Muscle layer of duodenum (tissue), 2 donors: ENCODE results near the gene FNBP1.
A peak's percentile ranks its signal among the peaks of the same experiment; 100 is the strongest.
"Not testable (repeated sequence)": the region's sequence is repeated elsewhere in the genome, so short reads cannot be mapped to it uniquely, and the experiment has no call there.

ENCODE experiments used
- H3K27ac ChIP-seq: one replicate; pipeline ENCODE4 v1.7.0; 2013; ENCODE audit warnings: mild to moderate bottlenecking, low read length
- H3K27me3 ChIP-seq: one replicate; pipeline ENCODE4 v1.7.0; 2013; ENCODE audit warnings: low read depth, mild to moderate bottlenecking, control low read depth, low read length
- H3K36me3 ChIP-seq, 2 donors: one replicate each; pipeline ENCODE4 v1.7.0; 2013; ENCODE audit warnings: low read length in 2 of 2, control low read depth in 1 of 2, mild to moderate bottlenecking in 1 of 2; ENCODE audit not compliant: insufficient read depth in 2 of 2, control insufficient read depth in 1 of 2
- H3K4me1 ChIP-seq, 2 donors: one replicate each; pipeline ENCODE4 v1.7.0; 2013; ENCODE audit warnings: low read length in 2 of 2, mild to moderate bottlenecking in 2 of 2, control low read depth in 1 of 2, moderate library complexity in 1 of 2; ENCODE audit not compliant: insufficient read depth in 2 of 2, control insufficient read depth in 1 of 2
- H3K4me3 ChIP-seq, 2 donors: one replicate each; pipeline ENCODE4 v1.7.0; 2013; ENCODE audit warnings: low read length in 2 of 2, low read depth in 1 of 2, mild to moderate bottlenecking in 1 of 2
- H3K9me3 ChIP-seq, 2 donors: one replicate each; pipeline ENCODE4 v1.7.0; 2013; ENCODE audit warnings: low read length in 2 of 2, control low read depth in 1 of 2, mild to moderate bottlenecking in 1 of 2; ENCODE audit not compliant: control insufficient read depth in 1 of 2
- donor health status: healthy.

FNBP1 gene

DNA sequence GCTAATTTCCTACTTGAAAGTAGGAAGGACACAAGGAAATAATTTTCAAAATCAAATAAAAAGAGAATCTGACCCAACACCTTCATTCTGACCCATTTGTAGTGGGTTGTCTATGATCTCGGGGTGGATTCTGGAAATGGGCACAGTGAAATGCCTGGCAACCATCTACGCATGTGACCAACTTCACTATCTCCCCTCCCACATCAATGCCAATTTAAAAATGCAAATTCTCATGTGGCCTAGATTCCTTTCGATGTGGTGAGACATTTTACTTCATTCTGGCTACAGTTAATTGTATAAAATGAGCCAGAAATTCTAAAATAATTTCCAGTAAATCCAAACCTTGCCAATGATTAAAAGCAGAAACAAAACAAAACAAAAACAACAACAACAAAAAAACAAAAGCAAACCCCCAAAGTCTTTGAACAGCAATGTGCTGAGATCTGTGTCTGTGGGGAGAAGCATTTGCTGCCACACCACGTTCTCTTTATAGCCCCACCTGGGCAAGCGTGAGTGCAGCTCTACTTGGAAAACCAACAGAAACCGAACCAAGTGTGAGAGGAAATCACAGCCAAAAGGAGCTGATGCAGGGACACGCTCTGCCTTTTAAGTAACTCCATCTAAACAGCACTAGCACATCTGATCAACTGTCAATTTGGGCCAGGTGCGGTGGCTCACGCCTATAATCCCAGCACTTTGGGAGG is 148.7 kb downstream of the FNBP1 start:
- H3K9me3 ChIP-seq = no peaks in the 10 kb centered on the region
- H3K27ac ChIP-seq = no peak overlapping the region
- peaks cover 8 to 12% of the 10 kb centered on the region in 2 donors for H3K4me1 ChIP-seq
- no peak overlapping the region for H3K4me3 ChIP-seq
- H3K27me3 ChIP-seq = no peaks in the 10 kb centered on the region
- H3K36me3 ChIP-seq = peaks cover 0 to 36% of the 10 kb centered on the region in 2 donors

DNA sequence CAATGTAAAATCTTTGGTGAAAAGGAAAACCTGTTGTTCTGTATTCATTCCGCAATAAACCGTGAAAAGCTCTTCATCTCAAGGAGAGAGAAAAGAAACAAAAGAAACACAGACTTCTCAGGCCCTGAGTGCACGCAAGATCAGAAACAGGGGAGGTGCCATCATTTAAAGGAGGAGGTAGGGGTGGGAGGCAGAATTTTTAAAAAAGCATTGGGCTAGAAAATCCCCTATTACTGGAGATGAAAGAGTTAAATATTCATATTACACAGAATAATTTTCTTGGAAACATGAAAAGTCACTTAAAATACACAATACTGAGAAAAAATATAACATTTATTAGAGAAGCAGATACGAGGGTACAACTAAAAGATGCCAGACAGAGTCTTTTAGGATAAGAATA is 151.4 kb downstream of the FNBP1 start:
- H3K9me3 ChIP-seq = no peaks in the 10 kb centered on the region
- peak overlapping the region; percentile 83 for H3K27ac ChIP-seq
- H3K4me3 ChIP-seq = peak overlapping the region in 1 of 2 donors; percentile 18
- peaks cover 0 to 24% of the 10 kb centered on the region in 2 donors for H3K36me3 ChIP-seq
- no peaks in the 10 kb centered on the region for H3K27me3 ChIP-seq
- H3K4me1 ChIP-seq = peaks cover 8 to 19% of the 10 kb centered on the region in 2 donors

GRCh38 chr9:129890718-129891299 is 152.2 kb downstream of the FNBP1 start:
- H3K27ac ChIP-seq, H3K4me3 ChIP-seq, H3K27me3 ChIP-seq, H3K9me3 ChIP-seq: not testable (repeated sequence)
- H3K36me3 ChIP-seq = peaks cover 0 to 17% of the 10 kb centered on the region in 2 donors
- peaks cover 8 to 26% of the 10 kb centered on the region in 2 donors for H3K4me1 ChIP-seq

- Histone ChIP-seq H3K27ac (peak overlapping the region; percentile 45), H3K4me3 (no peak overlapping the region), H3K27me3 (no peaks in the 10 kb centered on the region), H3K36me3 (peaks cover 0 to 16% of the 10 kb centered on the region in 2 donors), H3K9me3 (no peaks in the 10 kb centered on the region), H3K4me1 (peaks cover 11 to 31% of the 10 kb centered on the region in 2 donors)
These were observed 152.9 kb downstream of the FNBP1 start for GRCh38 chr9:129889941-129890717.

GRCh38 chr9:129889122-129889940 is 153.7 kb downstream of the FNBP1 start:
- Histone ChIP-seq H3K4me1 (peaks cover 18 to 39% of the 10 kb centered on the region in 2 donors), H3K36me3 (peaks cover 0 to 13% of the 10 kb centered on the region in 2 donors), H3K4me3 (no peak overlapping the region), H3K9me3 (no peaks in the 10 kb centered on the region), H3K27me3 (no peaks in the 10 kb centered on the region), H3K27ac (peak overlapping the region; percentile 45)

DNA sequence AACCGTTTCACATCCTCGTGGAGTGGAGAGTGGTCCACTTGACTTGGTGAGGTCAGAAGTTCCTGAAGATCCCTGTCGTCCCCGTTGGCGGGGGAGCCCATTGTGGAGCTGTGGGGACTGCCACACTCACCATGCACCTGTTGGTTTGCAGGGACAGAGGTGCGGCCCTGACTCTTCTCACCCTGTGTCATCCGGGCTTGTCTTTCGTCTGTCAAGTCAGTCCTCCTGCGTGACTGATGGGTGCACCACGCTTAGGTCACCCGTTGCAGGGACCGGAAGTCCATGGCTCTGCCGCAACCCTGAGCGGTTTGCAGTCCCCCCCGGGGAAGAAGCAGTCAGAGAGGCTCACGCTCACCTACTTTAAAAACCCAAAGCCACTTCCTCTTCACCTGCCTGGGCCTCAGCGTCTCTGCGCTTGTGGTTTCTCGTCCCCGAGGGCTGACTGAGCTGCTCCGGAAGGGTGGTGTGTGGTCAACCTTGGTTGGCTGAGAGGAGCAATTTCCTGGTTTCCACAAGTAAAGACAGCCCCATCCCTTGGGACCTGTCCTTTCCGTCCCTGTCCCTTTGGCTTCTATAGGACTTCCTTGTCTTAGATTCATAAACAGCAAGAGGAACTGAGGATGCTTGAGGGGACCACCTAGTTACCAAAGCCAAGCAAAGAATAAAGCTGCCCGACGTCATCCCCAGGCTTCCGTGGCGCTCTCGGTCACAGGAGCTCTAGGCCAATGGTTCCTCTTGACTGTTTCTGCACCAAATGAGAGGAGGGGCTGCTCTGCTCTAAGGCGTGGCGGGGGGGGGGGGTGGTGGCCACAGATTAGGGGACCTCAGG is 154.5 kb downstream of the FNBP1 start:
- H3K27ac ChIP-seq = peak overlapping the region; percentile 71
- H3K27me3 ChIP-seq = no peaks in the 10 kb centered on the region
- H3K9me3 ChIP-seq = no peaks in the 10 kb centered on the region
- H3K36me3 ChIP-seq = peaks cover 0 to 11% of the 10 kb centered on the region in 2 donors
- H3K4me3 ChIP-seq = peak overlapping the region; percentile 4 to 6
- H3K4me1 ChIP-seq = peaks cover 22 to 46% of the 10 kb centered on the region in 2 donors

DNA sequence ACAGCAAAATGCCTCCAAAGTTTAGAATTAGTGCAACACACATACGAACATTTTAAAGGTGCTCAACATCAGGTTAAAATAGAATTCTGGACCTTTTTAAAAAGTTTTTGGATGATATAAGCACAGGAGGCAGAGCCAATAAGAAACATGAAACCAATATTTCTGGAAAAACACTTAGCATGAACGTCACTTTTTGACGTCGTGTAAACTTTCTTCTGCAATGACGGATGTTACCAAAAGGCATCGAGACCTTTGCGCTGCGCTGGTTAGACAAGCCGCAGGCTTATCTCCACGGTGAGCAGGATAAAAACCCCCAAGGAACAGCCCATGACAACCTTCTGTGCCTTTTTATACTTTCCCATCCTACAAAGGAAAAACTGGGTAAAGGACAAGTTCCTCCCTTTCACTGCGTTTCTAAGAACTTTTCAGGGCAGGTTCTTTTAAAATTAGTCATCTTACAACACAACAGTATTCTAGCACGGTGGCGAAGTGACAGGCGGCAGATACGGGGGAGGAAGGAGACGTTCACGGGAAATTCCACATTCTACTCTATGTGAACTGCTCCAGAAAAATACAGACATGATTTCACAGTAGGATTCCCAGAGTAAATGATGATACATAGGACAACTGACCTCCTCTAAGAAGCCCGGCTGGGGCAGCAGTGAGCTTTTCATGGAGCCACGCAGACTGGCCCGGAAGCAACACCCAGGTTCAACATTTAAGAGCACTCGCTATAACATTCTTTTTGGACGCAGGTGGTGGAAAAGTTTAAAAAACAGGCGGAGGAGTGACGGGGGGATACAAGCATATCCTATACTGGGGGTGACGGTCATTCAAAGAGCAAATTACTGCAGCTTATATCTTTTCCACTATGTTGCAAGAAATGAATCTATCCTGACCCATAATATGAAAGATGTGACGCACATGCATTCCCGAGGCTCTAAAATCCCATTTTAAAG is 155.4 kb downstream of the FNBP1 start:
- Histone ChIP-seq H3K36me3 (peaks cover 0 to 11% of the 10 kb centered on the region in 2 donors), H3K27ac (peak overlapping the region; percentile 71), H3K9me3 (no peaks in the 10 kb centered on the region), H3K4me1 (peaks cover 22 to 44% of the 10 kb centered on the region in 2 donors), H3K27me3 (no peaks in the 10 kb centered on the region), H3K4me3 (peak overlapping the region; percentile 6 to 11)

DNA sequence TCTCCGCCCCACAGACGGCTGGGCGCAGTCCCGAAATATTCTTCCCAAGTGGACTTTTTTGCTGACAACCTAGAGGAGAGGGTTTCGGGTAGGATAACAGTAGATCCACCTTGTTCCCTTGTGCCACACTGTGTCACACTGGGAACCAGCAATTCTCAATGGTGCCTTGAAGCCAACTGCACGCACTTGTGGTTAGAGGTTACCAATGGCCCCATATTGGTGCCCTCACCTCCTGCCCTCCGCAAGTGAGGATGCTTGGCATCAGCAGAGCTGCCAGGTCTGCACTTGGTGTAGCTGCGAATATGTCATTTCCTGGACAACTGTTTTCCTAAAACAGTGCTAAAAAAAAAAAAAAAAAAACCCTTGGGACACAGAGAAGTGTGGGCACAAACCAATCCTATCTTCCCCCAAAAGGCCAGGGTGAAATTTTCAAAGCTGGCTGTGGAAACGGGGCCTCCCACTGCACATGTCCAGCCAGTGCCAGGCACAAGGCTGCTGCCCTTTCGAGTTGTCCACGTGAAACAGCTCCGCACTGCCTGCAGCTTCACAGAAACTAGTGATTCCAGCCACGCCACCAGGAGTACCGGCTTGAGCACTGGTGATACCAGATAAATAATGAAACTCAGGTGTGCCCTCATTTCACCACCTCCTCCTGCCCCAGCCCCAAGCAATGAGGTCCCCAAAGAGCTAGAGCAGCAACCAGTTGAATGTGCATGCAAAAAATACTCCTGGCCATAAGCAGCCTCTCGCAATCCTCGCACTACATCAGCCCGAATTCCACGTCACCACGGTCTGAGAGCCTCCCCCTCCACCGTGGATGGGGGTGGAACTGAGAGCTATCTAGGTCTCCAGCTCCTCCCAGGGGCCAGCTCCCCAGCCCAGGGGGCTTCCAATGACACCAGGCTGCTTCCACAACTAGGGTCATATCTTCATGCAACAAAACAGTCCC is 156.5 kb downstream of the FNBP1 start:
- no peaks in the 10 kb centered on the region for H3K9me3 ChIP-seq
- peaks cover 0 to 13% of the 10 kb centered on the region in 2 donors for H3K36me3 ChIP-seq
- H3K4me1 ChIP-seq = peaks cover 17 to 44% of the 10 kb centered on the region in 2 donors
- peak overlapping the region; percentile 11 to 62 for H3K4me3 ChIP-seq
- H3K27ac ChIP-seq = peak overlapping the region; percentile 71
- H3K27me3 ChIP-seq = no peaks in the 10 kb centered on the region

GRCh38 chr9:129885670-129886106 is 157.3 kb downstream of the FNBP1 start:
- Histone ChIP-seq H3K27me3 (no peaks in the 10 kb centered on the region), H3K27ac (peak overlapping the region; percentile 80), H3K4me3 (peak overlapping the region; percentile 62 to 66), H3K36me3 (peaks cover 0 to 22% of the 10 kb centered on the region in 2 donors), H3K4me1 (peaks cover 14 to 47% of the 10 kb centered on the region in 2 donors), H3K9me3 (no peaks in the 10 kb centered on the region)
